Ishikawa (cell line): ENCODE results near the gene SREBF2.

Source experiments
- CEBPB ChIP-seq: IDR thresholded peaks from 2 replicates; pipeline ENCODE4 v1.6.1; 2012
- CREB1 ChIP-seq: IDR thresholded peaks from 2 replicates; pipeline ENCODE4 v1.6.1; 2012; ENCODE audit warnings: low read depth
- EGR1 ChIP-seq: IDR thresholded peaks from 2 replicates; pipeline ENCODE4 v1.6.1; 2012
- EP300 ChIP-seq: IDR thresholded peaks from 2 replicates; pipeline ENCODE4 v1.6.1; 2012; ENCODE audit warnings: borderline replicate concordance
- FOXM1 ChIP-seq: IDR thresholded peaks from 2 replicates; pipeline ENCODE4 v1.6.1; 2012; ENCODE audit warnings: low read depth, borderline replicate concordance
- NFIC ChIP-seq: IDR thresholded peaks from 2 replicates; pipeline ENCODE4 v1.6.1; 2012
- RAD21 ChIP-seq: IDR thresholded peaks from 2 replicates; pipeline ENCODE4 v1.6.1; 2012; ENCODE audit warnings: low read depth
- TAF1 ChIP-seq: IDR thresholded peaks from 2 replicates; pipeline ENCODE4 v1.6.1; 2012; ENCODE audit warnings: low read depth, mild to moderate bottlenecking
- TCF12 ChIP-seq: IDR thresholded peaks from 2 replicates; pipeline ENCODE4 v1.6.1; 2012; ENCODE audit warnings: low read depth
- TEAD4 ChIP-seq: IDR thresholded peaks from 2 replicates; pipeline ENCODE4 v1.6.1; 2012
- YY1 ChIP-seq: IDR thresholded peaks from 2 replicates; pipeline ENCODE4 v1.6.1; 2012; ENCODE audit warnings: low read depth
- ZBTB7A ChIP-seq: IDR thresholded peaks from 2 replicates; pipeline ENCODE4 v1.6.1; 2012; ENCODE audit warnings: low read depth
- TF ChIP-seq, protein P1 (sequence below): IDR thresholded peaks from 2 replicates; pipeline ENCODE4 v1.6.1; 2012
- TF ChIP-seq, protein P2 (sequence below): IDR thresholded peaks from 2 replicates; pipeline ENCODE4 v1.6.1; 2012
- TF ChIP-seq, protein P3 (sequence below): IDR thresholded peaks from 2 replicates; pipeline ENCODE4 v1.6.1; 2012; ENCODE audit warnings: low read depth, mild to moderate bottlenecking

SREBF2 gene

DNA sequence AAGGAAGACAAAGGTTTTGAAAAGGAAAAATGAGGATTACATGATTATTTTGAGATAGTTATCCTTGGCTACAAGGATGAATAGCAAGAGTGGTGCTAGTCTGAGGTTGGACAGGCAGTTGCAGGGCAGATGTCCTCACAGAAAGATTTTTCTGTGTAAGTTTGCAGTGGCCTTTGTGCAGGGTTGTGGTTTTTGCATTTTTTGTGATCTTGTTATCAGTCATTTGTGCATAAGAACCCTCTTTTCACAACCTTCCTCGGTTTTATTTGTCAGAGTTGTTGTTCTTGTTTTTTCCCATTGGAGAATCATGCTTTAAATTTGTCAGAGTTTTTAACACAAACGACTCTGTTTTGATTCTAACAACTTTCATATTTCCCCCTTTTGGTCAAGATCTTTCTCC, 31.0 kb upstream of the SREBF2 start:
- TF ChIP-seq TCF12 = no peak
- TF ChIP-seq FOXM1 = no peak
- TF ChIP-seq EGR1 = no peak
- TF ChIP-seq RAD21 = no peak

DNA sequence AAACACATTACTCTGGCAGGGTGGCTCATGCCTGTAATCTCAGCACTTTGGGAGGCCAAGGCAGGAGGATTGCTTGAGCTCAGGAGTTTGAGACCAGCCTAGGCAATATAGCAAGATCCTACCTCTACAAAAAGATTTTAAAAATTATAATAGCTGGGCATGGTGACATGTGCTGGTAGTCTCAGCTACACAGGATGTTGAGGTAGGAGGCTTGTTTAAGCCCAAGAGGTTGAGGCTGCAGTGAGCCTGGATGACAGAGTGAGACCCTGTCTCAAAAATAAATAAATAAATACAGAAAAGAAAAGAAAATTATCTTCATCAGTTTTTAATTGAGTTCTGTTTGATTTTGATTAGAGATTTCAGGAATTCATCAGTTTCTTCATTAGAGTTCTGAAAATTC, 27.3 kb upstream of the SREBF2 start:
- no peak for TF ChIP-seq TAF1
- no peak for TF ChIP-seq CREB1
- TF ChIP-seq, protein P1, sequence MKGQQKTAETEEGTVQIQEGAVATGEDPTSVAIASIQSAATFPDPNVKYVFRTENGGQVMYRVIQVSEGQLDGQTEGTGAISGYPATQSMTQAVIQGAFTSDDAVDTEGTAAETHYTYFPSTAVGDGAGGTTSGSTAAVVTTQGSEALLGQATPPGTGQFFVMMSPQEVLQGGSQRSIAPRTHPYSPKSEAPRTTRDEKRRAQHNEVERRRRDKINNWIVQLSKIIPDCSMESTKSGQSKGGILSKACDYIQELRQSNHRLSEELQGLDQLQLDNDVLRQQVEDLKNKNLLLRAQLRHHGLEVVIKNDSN = no peak
- no peak for TF ChIP-seq YY1
- no peak for TF ChIP-seq NFIC
- TF ChIP-seq, protein P2, sequence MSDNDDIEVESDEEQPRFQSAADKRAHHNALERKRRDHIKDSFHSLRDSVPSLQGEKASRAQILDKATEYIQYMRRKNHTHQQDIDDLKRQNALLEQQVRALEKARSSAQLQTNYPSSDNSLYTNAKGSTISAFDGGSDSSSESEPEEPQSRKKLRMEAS = no peak
- TF ChIP-seq CEBPB = no peak
- TF ChIP-seq TCF12 = no peak
- TF ChIP-seq EP300 = no peak
- TF ChIP-seq, protein P3, sequence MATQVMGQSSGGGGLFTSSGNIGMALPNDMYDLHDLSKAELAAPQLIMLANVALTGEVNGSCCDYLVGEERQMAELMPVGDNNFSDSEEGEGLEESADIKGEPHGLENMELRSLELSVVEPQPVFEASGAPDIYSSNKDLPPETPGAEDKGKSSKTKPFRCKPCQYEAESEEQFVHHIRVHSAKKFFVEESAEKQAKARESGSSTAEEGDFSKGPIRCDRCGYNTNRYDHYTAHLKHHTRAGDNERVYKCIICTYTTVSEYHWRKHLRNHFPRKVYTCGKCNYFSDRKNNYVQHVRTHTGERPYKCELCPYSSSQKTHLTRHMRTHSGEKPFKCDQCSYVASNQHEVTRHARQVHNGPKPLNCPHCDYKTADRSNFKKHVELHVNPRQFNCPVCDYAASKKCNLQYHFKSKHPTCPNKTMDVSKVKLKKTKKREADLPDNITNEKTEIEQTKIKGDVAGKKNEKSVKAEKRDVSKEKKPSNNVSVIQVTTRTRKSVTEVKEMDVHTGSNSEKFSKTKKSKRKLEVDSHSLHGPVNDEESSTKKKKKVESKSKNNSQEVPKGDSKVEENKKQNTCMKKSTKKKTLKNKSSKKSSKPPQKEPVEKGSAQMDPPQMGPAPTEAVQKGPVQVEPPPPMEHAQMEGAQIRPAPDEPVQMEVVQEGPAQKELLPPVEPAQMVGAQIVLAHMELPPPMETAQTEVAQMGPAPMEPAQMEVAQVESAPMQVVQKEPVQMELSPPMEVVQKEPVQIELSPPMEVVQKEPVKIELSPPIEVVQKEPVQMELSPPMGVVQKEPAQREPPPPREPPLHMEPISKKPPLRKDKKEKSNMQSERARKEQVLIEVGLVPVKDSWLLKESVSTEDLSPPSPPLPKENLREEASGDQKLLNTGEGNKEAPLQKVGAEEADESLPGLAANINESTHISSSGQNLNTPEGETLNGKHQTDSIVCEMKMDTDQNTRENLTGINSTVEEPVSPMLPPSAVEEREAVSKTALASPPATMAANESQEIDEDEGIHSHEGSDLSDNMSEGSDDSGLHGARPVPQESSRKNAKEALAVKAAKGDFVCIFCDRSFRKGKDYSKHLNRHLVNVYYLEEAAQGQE = no peak
- no peak for TF ChIP-seq ZBTB7A
- TF ChIP-seq EGR1 = no peak
- TF ChIP-seq TEAD4 = no peak
- no peak for TF ChIP-seq FOXM1
- no peak for TF ChIP-seq RAD21

DNA sequence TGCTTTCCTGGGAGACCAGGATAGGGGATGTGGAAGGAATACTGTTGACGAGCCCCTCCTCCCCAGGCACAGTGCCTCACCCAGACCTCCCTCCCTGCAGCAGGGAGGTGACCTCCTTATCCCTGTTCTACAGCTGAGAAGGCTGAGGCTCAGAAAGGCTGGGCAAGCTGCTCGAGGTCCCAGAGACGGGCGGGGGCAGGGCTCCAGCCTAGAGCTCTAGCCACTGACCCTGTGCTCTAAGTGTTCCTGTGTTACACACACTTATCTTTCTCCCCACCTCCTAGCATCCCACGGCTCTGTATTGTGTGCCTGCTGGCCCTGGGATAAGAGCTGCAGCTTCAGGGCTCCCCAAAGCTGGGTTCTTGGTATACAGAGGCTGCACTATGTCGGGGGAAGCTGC, 24.5 kb upstream of the SREBF2 start:
- TF ChIP-seq, protein P3 = no peak
- no peak for TF ChIP-seq TEAD4
- TF ChIP-seq EGR1 = no peak
- TF ChIP-seq, protein P1 = no peak
- TF ChIP-seq NFIC = no peak
- TF ChIP-seq FOXM1 = no peak
- no peak for TF ChIP-seq YY1
- no peak for TF ChIP-seq CREB1
- no peak for TF ChIP-seq EP300
- TF ChIP-seq TCF12 = no peak
- TF ChIP-seq TAF1 = no peak
- TF ChIP-seq ZBTB7A = no peak

DNA sequence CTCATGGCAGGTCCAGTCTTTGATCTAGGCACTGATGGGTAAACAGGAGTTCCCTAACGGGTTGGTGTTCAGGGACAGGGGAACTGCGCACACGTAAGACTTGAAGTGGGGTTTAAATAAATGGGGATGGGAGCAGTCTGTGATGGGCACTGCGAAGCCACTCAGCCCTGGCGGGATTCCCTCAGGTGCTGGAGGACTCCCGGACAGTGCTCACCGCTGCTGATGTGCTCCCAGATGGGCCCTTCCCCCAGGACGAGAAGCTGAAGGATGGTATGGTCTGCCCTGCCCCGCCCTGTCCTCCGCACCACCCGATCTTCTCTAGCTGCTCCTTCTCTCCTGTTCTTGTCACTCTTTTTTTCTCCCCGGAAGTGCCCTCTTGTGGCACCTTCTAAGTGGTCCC, 22.9 kb upstream of the SREBF2 start:
- TF ChIP-seq EGR1 (no peak), EP300 (no peak), CEBPB (no peak), RAD21 (no peak), CREB1 (no peak), TEAD4 (no peak)
- TF ChIP-seq, protein P2 = no peak
- TF ChIP-seq, protein P1 = no peak

DNA sequence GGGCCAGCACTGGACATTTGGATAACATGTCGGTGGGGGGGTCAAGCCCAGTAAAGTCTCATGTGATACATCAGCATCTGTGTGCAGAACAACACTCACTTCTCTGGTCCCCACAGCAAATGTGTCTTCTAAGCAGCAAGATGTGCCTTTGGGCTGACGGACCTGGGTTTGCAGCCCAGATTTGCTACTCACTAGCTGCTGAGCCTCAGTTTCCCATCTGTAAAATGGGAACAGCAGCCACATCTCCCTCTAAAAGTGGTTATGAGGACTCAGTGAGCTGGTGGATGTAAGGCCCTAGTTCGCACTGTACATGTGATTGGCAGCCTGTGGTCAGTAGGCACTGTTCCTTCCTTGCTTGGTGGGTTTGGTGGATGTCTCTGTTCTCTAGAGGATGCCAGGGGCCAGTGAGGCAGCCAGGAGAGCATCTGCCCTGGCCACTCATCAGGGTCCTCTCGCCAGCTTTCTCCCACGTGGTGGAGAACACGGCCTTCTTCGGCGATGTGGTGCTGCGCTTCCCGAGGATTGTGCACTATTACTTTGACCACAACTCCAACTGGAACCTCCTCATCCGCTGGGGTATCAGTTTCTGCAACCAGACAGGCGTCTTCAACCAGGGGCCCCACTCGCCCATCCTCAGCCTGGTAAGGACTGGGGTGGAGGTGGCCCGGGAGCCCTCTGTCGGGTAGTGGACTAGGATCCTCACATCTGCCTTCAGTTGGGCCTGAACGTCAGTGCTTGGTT, 19.9 kb upstream of the SREBF2 start:
- no peak for TF ChIP-seq TAF1

DNA sequence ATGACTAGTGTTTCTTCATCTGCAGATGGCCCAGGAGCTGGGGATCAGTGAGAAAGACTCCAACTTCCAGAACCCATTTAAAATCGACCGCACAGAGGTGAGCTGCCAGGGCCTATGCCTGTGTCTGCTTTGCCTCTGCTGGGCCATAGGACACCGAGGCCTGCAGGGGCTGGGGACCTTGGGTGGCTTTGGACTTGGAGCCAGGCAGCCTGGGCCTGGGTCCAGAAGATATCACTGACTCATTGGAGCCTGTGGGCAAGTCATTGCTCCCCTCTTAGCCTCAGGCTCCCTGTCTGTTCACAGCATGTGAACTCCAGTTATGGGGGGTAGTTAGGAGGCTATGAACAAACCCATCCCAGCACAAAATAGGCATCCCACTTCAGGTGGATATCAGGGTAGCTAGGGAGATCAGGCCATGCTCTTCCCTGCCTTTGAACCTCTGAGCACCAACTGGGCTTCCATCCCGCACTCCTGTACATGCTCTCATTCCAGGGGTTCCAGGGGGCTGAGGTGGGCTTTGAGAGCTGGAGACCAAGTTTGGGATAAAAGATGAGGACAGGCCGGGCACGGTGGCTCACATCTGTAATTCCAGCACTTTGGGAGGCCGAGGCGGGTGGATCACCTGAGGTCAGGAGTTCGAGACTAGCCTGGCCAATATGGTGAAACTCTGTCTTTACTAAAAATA, 19.0 kb upstream of the SREBF2 start:
- TF ChIP-seq, protein P3 = no peak
- TF ChIP-seq TCF12 = no peak
- TF ChIP-seq, protein P1 = no peak
- no peak for TF ChIP-seq YY1
- no peak for TF ChIP-seq TEAD4
- TF ChIP-seq CEBPB = no peak
- TF ChIP-seq ZBTB7A = no peak
- no peak for TF ChIP-seq EGR1
- no peak for TF ChIP-seq CREB1
